HEK293 (cell line): Measurements from ENCODE around the gene ZBTB48.

Experiments used
- YY1 ChIP-seq: fragments of 450-650 bp; formaldehyde crosslinking; IDR thresholded peaks from 2 replicates; pipeline ENCODE4 v1.5.1; 2018; ENCODE audit warnings: missing biosample characterization, missing genetic modification characterization
- ZNF155 ChIP-seq: fragments of 450-650 bp; formaldehyde crosslinking; IDR thresholded peaks from 2 replicates; pipeline ENCODE4 v1.5.1; 2016; ENCODE audit warnings: missing biosample characterization, missing genetic modification characterization
- ZNF184 ChIP-seq: fragments of 450-650 bp; IDR thresholded peaks from 2 replicates; pipeline ENCODE4 v1.5.1; 2018; ENCODE audit warnings: missing biosample characterization, mild to moderate bottlenecking, missing genetic modification characterization
- ZNF549 ChIP-seq: fragments of 450-650 bp; IDR thresholded peaks from 2 replicates; pipeline ENCODE4 v1.5.1; 2018; ENCODE audit warnings: missing biosample characterization, missing genetic modification characterization, mild to moderate bottlenecking, inconsistent platforms, moderate library complexity
- ZNF571 ChIP-seq: fragments of 450-650 bp; formaldehyde crosslinking; IDR thresholded peaks from 2 replicates; pipeline ENCODE4 v1.5.0; 2017; ENCODE audit warnings: missing biosample characterization, missing genetic modification characterization
- ZNF624 ChIP-seq: fragments of 450-650 bp; formaldehyde crosslinking; IDR thresholded peaks from 2 replicates; pipeline ENCODE4 v1.5.1; 2017; ENCODE audit warnings: missing biosample characterization, missing genetic modification characterization
- TF ChIP-seq, protein P1 (sequence below): fragments of 450-650 bp; formaldehyde crosslinking; IDR thresholded peaks from 2 replicates; pipeline ENCODE4 v1.5.1; 2016; ENCODE audit warnings: missing biosample characterization, missing genetic modification characterization

GRCh38 chr1:6572653-6573383, 7.0 kb upstream of the ZBTB48 start:
- TF ChIP-seq ZNF155 (tag by site-specific recombination) (no peak), ZNF184 (tag by site-specific recombination) (no peak), ZNF571 (tag by site-specific recombination) (no peak), YY1 (tag by site-specific recombination) (no peak), ZNF549 (tag by site-specific recombination) (no peak), ZNF624 (tag by site-specific recombination) (no peak)
- TF ChIP-seq, protein P1, sequence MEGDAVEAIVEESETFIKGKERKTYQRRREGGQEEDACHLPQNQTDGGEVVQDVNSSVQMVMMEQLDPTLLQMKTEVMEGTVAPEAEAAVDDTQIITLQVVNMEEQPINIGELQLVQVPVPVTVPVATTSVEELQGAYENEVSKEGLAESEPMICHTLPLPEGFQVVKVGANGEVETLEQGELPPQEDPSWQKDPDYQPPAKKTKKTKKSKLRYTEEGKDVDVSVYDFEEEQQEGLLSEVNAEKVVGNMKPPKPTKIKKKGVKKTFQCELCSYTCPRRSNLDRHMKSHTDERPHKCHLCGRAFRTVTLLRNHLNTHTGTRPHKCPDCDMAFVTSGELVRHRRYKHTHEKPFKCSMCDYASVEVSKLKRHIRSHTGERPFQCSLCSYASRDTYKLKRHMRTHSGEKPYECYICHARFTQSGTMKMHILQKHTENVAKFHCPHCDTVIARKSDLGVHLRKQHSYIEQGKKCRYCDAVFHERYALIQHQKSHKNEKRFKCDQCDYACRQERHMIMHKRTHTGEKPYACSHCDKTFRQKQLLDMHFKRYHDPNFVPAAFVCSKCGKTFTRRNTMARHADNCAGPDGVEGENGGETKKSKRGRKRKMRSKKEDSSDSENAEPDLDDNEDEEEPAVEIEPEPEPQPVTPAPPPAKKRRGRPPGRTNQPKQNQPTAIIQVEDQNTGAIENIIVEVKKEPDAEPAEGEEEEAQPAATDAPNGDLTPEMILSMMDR (tag by site-specific recombination): no peak
